Measurements from ENCODE around the gene HEG1.

DNA sequence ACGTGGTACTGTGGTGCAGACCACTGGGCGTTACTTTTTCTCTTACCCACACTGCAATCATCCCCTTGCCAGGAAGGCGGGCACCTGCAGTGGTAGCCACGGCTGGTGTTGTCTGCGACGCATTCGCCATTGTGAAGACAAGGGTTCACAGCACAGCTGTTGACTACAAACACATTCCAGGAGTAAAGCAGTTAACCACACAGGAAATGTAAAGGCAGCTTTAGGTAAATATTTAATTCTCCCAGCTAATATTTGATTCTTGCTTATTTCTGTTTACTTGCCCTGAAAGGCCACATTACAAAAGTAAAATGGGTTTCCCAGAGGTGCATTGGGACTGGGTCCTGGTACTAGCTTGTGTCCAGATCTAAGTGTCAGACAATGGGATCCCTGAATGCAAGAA is 45.4 kb downstream of the HEG1 start:
- TF ChIP-seq POLR2A (IDR thresholded peaks at IDR 0.05; ENCODE audit: low read depth, low read length) = no peak
- no peak for TF ChIP-seq CTCF (IDR thresholded peaks at IDR 0.05; ENCODE audit: extremely low read depth in 1 of 2, insufficient read depth in 1 of 2, low read depth in 1 of 2, low read length in 2 of 2)
- TF ChIP-seq EZH2 (IDR thresholded peaks at IDR 0.05; ENCODE audit: borderline replicate concordance, low read depth, low read length, severe bottlenecking) = no peak
